Adrenal gland (tissue), 5 donors: Measurements from ENCODE around the gene ADAMTSL1.

Experiments used
- CTCF ChIP-seq, 6 experiments: fragments of 450-650 bp in 4 of 6; fragments of 200-600 bp in 2 of 6; sonication (generic) in 1 of 6; IDR thresholded peaks; 1 replicate in 5 of 6; 2 replicates in 1 of 6; pipeline versions ENCODE4 v1.5.1 to v1.8.0; 2016 to 2021; ENCODE audit warnings: antibody characterized with exemption in 6 of 6, mild to moderate bottlenecking in 2 of 6, moderate library complexity in 1 of 6
- POLR2A ChIP-seq, 2 donors: fragments of 450-650 bp; IDR thresholded peaks; one replicate each; pipeline ENCODE4 v1.6.1; 2017; ENCODE audit warnings: antibody characterized with exemption in 2 of 2, mild to moderate bottlenecking in 2 of 2, moderate library complexity in 1 of 2
- donor health status: DM: no; HTN: no; CAD: no.

- TF ChIP-seq CTCF (IDR thresholded peaks at IDR 0.05) (no peak), POLR2A (IDR thresholded peaks at IDR 0.05) (no peak)
Observed at GRCh38 chr9:18598969-18599368, 125.0 kb downstream of the ADAMTSL1 start.
